ENCODE measurements around the gene DLG2.

Gene DLG2

GRCh38 chr11:84234462-84235202 is 1392.5 kb downstream of the DLG2 start:
- no peak overlapping the region for H3K4me3 ChIP-seq (ENCODE audit: low read length)
- H3K4me1 ChIP-seq (ENCODE audit: control insufficient read depth, insufficient read depth, low read length) = no peaks in the 10 kb centered on the region
- H3K4me2 ChIP-seq (ENCODE audit: low read length) = no peak overlapping the region
- H3K27me3 ChIP-seq (ENCODE audit: control insufficient read depth, insufficient read depth, low read length) = no peaks in the 10 kb centered on the region
- no peak overlapping the region for H3K9ac ChIP-seq (ENCODE audit: low read depth, low read length)
- H3K36me3 ChIP-seq (ENCODE audit: insufficient read depth, low read length) = no peaks in the 10 kb centered on the region
- H3K9me3 ChIP-seq (replicated peaks; ENCODE audit: low read length) = no peaks in the 10 kb centered on the region

DNA sequence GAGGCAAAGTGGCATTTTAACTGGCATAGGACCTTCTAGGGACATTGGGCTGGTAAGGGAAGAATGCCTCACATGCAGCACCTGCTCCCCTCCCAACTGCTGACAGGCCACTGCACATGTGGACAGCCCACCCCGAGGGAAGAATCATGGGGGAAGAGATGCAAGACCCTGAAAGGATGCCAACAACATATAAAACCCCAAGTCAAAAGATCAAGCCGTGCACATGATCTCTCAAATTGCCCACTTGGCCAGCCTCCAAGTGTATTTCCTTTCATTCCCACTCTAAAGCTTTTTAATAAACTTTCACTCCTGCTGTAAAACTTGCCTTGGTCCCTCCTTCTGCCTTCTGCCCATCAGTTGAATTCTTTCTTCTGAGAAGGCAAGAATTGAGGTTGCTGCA is 1393.1 kb downstream of the DLG2 start:
- no peaks in the 10 kb centered on the region for H3K36me3 ChIP-seq (ENCODE audit: insufficient read depth, low read length)
- no peaks in the 10 kb centered on the region for H3K27me3 ChIP-seq (ENCODE audit: control insufficient read depth, insufficient read depth, low read length)
- no peak overlapping the region for H3K4me3 ChIP-seq (ENCODE audit: low read length)
- H3K4me1 ChIP-seq (ENCODE audit: control insufficient read depth, insufficient read depth, low read length) = no peaks in the 10 kb centered on the region
- H3K9ac ChIP-seq (ENCODE audit: low read depth, low read length) = no peak overlapping the region
- no peak overlapping the region for H3K4me2 ChIP-seq (ENCODE audit: low read length)
- no peaks in the 10 kb centered on the region for H3K9me3 ChIP-seq (replicated peaks; ENCODE audit: low read length)

- H3K4me1 ChIP-seq (ENCODE audit: control insufficient read depth, insufficient read depth, low read length) = no peaks in the 10 kb centered on the region
- no peak overlapping the region for H3K4me3 ChIP-seq (ENCODE audit: low read length)
Observed at GRCh38 chr11:84232511-84232910, 1394.6 kb downstream of the DLG2 start.

GRCh38 chr11:84230402-84230801 is 1396.7 kb downstream of the DLG2 start:
- Histone ChIP-seq H3K4me3 (ENCODE audit: low read length) (no peak overlapping the region), H3K9me3 (replicated peaks; ENCODE audit: low read length) (no peaks in the 10 kb centered on the region), H3K4me1 (ENCODE audit: control insufficient read depth, insufficient read depth, low read length) (no peaks in the 10 kb centered on the region), H3K27me3 (ENCODE audit: control insufficient read depth, insufficient read depth, low read length) (no peaks in the 10 kb centered on the region), H3K9ac (ENCODE audit: low read depth, low read length) (no peak overlapping the region), H3K36me3 (ENCODE audit: insufficient read depth, low read length) (no peaks in the 10 kb centered on the region), H3K4me2 (ENCODE audit: low read length) (no peak overlapping the region)

More at GRCh38 chr11:84232511-84232910, 1394.6 kb downstream of the DLG2 start:
- no peaks in the 10 kb centered on the region for H3K27me3 ChIP-seq (ENCODE audit: control insufficient read depth, insufficient read depth, low read length)
- no peaks in the 10 kb centered on the region for H3K36me3 ChIP-seq (ENCODE audit: insufficient read depth, low read length)
- H3K9me3 ChIP-seq (replicated peaks; ENCODE audit: low read length) = no peaks in the 10 kb centered on the region
- no peak overlapping the region for H3K9ac ChIP-seq (ENCODE audit: low read depth, low read length)
- no peak overlapping the region for H3K4me2 ChIP-seq (ENCODE audit: low read length)

DNA sequence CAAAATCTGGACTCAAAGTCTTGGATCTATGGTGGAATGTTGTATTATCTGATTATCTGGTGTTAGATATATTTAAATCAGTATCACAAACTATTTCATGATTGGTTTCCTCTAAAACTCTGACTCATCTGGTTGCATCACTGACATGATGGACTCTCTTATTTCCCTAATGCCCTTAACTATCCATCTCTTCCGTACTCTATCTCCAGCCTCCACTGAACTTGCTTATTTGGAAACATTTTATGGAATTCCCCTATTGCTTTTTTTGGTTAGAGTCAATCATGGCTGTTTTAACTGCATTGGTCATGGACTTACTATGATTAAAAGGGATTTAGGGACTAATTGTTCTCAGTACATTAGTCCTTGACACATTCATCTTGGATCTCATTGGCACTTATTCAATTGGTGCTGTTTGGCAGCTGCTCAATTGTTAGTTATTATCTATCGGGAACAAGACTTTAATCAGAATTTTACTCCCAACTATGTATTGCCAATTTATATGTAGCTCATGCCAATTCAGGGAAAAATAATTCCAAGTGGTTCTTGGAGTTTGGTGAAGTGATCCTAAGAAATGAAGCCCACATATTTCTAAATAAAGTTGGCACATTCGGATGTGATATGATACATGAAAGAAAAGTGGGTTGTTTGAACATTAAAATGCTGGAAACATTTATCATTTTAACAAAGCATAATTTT is 1399.0 kb downstream of the DLG2 start:
- H3K4me2 ChIP-seq (ENCODE audit: low read length) = no peak overlapping the region
- no peaks in the 10 kb centered on the region for H3K36me3 ChIP-seq (ENCODE audit: insufficient read depth, low read length)
- no peaks in the 10 kb centered on the region for H3K9me3 ChIP-seq (replicated peaks; ENCODE audit: low read length)
- H3K4me3 ChIP-seq (ENCODE audit: low read length) = no peak overlapping the region
- H3K9ac ChIP-seq (ENCODE audit: low read depth, low read length) = no peak overlapping the region
- no peaks in the 10 kb centered on the region for H3K4me1 ChIP-seq (ENCODE audit: control insufficient read depth, insufficient read depth, low read length)
- H3K27me3 ChIP-seq (ENCODE audit: control insufficient read depth, insufficient read depth, low read length) = no peaks in the 10 kb centered on the region

GRCh38 chr11:84224042-84224441 is 1403.1 kb downstream of the DLG2 start:
- Histone ChIP-seq H3K9ac (ENCODE audit: low read depth, low read length) (no peak overlapping the region), H3K4me2 (ENCODE audit: low read length) (no peak overlapping the region), H3K4me3 (ENCODE audit: low read length) (no peak overlapping the region), H3K36me3 (ENCODE audit: insufficient read depth, low read length) (no peaks in the 10 kb centered on the region), H3K9me3 (replicated peaks; ENCODE audit: low read length) (no peaks in the 10 kb centered on the region), H3K4me1 (ENCODE audit: control insufficient read depth, insufficient read depth, low read length) (no peaks in the 10 kb centered on the region), H3K27me3 (ENCODE audit: control insufficient read depth, insufficient read depth, low read length) (no peaks in the 10 kb centered on the region)

DNA sequence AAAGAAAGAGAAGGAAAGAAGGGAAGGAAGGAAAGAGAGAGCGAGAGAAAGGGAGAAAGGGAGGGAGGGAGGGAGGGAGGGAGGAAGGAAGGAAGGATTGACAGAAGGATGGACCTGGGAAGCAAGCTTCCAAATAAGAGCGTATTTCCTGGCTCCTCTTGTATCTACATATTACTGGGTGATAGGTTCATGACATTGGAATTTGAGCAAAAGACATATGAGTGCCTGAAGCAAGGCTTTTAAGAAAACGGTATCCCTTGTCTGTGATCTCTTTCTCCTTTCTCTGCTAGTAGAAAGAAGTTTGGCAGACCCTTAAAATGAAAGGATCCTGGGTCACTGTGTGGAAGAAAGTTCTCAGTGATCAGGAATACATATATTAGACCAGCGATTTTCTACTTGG is 1408.8 kb downstream of the DLG2 start:
- H3K4me3 ChIP-seq (ENCODE audit: low read length) = no peak overlapping the region

DNA sequence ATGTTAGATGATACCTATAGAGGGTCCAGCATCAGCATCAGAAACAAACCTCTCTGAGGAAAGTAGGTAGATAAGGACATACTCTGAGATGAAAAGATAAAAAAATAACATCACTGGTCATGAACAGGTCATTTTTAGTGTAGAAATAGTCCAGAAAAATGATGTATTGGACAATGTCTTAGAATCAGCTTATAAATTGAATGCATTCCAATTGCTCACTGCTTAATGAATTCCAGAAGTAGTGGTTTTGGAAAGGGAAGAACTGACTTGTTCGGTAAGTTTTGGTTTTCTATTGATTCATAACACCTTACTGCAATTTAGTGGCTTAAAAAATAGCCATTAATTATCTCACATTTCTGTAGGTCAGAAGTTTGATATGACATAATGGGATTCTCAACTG is 1411.5 kb downstream of the DLG2 start:
- Histone ChIP-seq H3K4me2 (ENCODE audit: low read length) (no peak overlapping the region), H3K36me3 (ENCODE audit: insufficient read depth, low read length) (no peaks in the 10 kb centered on the region), H3K9ac (ENCODE audit: low read depth, low read length) (no peak overlapping the region), H3K4me1 (ENCODE audit: control insufficient read depth, insufficient read depth, low read length) (no peaks in the 10 kb centered on the region), H3K4me3 (ENCODE audit: low read length) (no peak overlapping the region), H3K27me3 (ENCODE audit: control insufficient read depth, insufficient read depth, low read length) (no peaks in the 10 kb centered on the region), H3K9me3 (replicated peaks; ENCODE audit: low read length) (no peaks in the 10 kb centered on the region)

More for the DNA sequence above, 1408.8 kb downstream of the DLG2 start:
- H3K9me3 ChIP-seq (replicated peaks; ENCODE audit: low read length) = no peaks in the 10 kb centered on the region
- H3K4me1 ChIP-seq (ENCODE audit: control insufficient read depth, insufficient read depth, low read length) = no peaks in the 10 kb centered on the region
- no peak overlapping the region for H3K9ac ChIP-seq (ENCODE audit: low read depth, low read length)
- no peak overlapping the region for H3K4me2 ChIP-seq (ENCODE audit: low read length)
- H3K36me3 ChIP-seq (ENCODE audit: insufficient read depth, low read length) = no peaks in the 10 kb centered on the region
- H3K27me3 ChIP-seq (ENCODE audit: control insufficient read depth, insufficient read depth, low read length) = no peaks in the 10 kb centered on the region

GRCh38 chr11:84214557-84214956 is 1412.6 kb downstream of the DLG2 start:
- Histone ChIP-seq H3K27me3 (ENCODE audit: control insufficient read depth, insufficient read depth, low read length) (no peaks in the 10 kb centered on the region), H3K9ac (ENCODE audit: low read depth, low read length) (no peak overlapping the region), H3K4me3 (ENCODE audit: low read length) (no peak overlapping the region), H3K9me3 (replicated peaks; ENCODE audit: low read length) (no peaks in the 10 kb centered on the region), H3K4me1 (ENCODE audit: control insufficient read depth, insufficient read depth, low read length) (no peaks in the 10 kb centered on the region), H3K36me3 (ENCODE audit: insufficient read depth, low read length) (no peaks in the 10 kb centered on the region), H3K4me2 (ENCODE audit: low read length) (no peak overlapping the region)

GRCh38 chr11:84212468-84213390 is 1414.4 kb downstream of the DLG2 start:
- no peaks in the 10 kb centered on the region for H3K9me3 ChIP-seq (replicated peaks; ENCODE audit: low read length)
- H3K4me3 ChIP-seq (ENCODE audit: low read length) = no peak overlapping the region
- no peaks in the 10 kb centered on the region for H3K36me3 ChIP-seq (ENCODE audit: insufficient read depth, low read length)
- H3K4me1 ChIP-seq (ENCODE audit: control insufficient read depth, insufficient read depth, low read length) = no peaks in the 10 kb centered on the region
- no peaks in the 10 kb centered on the region for H3K27me3 ChIP-seq (ENCODE audit: control insufficient read depth, insufficient read depth, low read length)
- no peak overlapping the region for H3K9ac ChIP-seq (ENCODE audit: low read depth, low read length)
- H3K4me2 ChIP-seq (ENCODE audit: low read length) = no peak overlapping the region

DNA sequence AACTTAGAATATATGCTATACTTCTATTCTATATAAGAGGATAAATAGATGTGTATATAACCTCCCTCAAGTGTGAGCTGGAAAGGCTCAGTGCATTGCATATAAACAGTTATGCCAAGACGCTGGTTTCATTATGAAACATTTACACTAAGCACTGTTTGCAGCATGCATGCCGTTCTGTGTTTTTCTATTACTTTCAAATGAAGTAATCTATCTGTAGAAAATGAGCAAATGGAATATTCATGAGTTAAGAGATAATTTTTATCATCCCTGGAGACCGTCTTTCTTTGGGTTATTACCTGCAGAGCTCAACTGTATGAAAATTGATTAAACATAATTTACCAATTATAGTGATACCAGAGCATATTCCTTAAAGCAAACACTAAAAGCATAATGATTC is 1415.2 kb downstream of the DLG2 start:
- H3K4me1 ChIP-seq (ENCODE audit: control insufficient read depth, insufficient read depth, low read length) = no peaks in the 10 kb centered on the region
- H3K4me3 ChIP-seq (ENCODE audit: low read length) = no peak overlapping the region

More for the DNA sequence above, 1415.2 kb downstream of the DLG2 start:
- Histone ChIP-seq H3K36me3 (ENCODE audit: insufficient read depth, low read length) (no peaks in the 10 kb centered on the region), H3K4me2 (ENCODE audit: low read length) (no peak overlapping the region), H3K9me3 (replicated peaks; ENCODE audit: low read length) (no peaks in the 10 kb centered on the region), H3K9ac (ENCODE audit: low read depth, low read length) (no peak overlapping the region), H3K27me3 (ENCODE audit: control insufficient read depth, insufficient read depth, low read length) (no peaks in the 10 kb centered on the region)

All from skeletal muscle satellite cell (primary cell).